ENCODE data around the gene RPL7L1.
A peak's percentile ranks its signal among the peaks of the same experiment; 100 is the strongest.
"Not testable (repeated sequence)": the region's sequence is repeated elsewhere in the genome, so short reads cannot be mapped to it uniquely, and the experiment has no call there.

Gene RPL7L1

GRCh38 chr6:42894041-42894828, 14.8 kb downstream of the RPL7L1 start:
- H3K27ac ChIP-seq (replicated peaks): peak overlapping the region; percentile 88
- H3K27me3 ChIP-seq (ENCODE audit: insufficient read depth, poor library complexity, severe bottlenecking); H3K4me3 ChIP-seq (replicated peaks; ENCODE audit: insufficient read depth, low read length): not testable (repeated sequence)
- TF ChIP-seq SPI1 (IDR thresholded peaks at IDR 0.05; ENCODE audit: borderline replicate concordance, low read depth) (peak; percentile 88), POLR2AphosphoS5 (IDR thresholded peaks at IDR 0.05; ENCODE audit: low read depth) (peak; percentile 26; the same call in 1 of the 2 replicates)
- DNase-seq (ENCODE audit: low read depth in 1 of 2, low spot score in 1 of 2): peak in 1 of 2 experiments; percentile 87

GRCh38 chr6:42896178-42896719, 16.8 kb downstream of the RPL7L1 start:
- TF ChIP-seq CTCF (IDR thresholded peaks at IDR 0.05; ENCODE audit: insufficient read depth, low read length) (no peak), GABPA (IDR thresholded peaks at IDR 0.05; ENCODE audit: low read depth) (no peak), POLR2AphosphoS5 (IDR thresholded peaks at IDR 0.05; ENCODE audit: low read depth) (no peak), SPI1 (IDR thresholded peaks at IDR 0.05; ENCODE audit: borderline replicate concordance, low read depth) (no peak)
- TF ChIP-seq, protein P1, sequence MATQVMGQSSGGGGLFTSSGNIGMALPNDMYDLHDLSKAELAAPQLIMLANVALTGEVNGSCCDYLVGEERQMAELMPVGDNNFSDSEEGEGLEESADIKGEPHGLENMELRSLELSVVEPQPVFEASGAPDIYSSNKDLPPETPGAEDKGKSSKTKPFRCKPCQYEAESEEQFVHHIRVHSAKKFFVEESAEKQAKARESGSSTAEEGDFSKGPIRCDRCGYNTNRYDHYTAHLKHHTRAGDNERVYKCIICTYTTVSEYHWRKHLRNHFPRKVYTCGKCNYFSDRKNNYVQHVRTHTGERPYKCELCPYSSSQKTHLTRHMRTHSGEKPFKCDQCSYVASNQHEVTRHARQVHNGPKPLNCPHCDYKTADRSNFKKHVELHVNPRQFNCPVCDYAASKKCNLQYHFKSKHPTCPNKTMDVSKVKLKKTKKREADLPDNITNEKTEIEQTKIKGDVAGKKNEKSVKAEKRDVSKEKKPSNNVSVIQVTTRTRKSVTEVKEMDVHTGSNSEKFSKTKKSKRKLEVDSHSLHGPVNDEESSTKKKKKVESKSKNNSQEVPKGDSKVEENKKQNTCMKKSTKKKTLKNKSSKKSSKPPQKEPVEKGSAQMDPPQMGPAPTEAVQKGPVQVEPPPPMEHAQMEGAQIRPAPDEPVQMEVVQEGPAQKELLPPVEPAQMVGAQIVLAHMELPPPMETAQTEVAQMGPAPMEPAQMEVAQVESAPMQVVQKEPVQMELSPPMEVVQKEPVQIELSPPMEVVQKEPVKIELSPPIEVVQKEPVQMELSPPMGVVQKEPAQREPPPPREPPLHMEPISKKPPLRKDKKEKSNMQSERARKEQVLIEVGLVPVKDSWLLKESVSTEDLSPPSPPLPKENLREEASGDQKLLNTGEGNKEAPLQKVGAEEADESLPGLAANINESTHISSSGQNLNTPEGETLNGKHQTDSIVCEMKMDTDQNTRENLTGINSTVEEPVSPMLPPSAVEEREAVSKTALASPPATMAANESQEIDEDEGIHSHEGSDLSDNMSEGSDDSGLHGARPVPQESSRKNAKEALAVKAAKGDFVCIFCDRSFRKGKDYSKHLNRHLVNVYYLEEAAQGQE (IDR thresholded peaks at IDR 0.05; ENCODE audit: insufficient replicate concordance, low read depth): no peak
- no peak for DNase-seq (ENCODE audit: low read depth in 1 of 2, low spot score in 1 of 2)
- Histone ChIP-seq H3K27me3 (ENCODE audit: insufficient read depth, poor library complexity, severe bottlenecking) (no peaks in the 10 kb centered on the region), H3K4me3 (replicated peaks; ENCODE audit: insufficient read depth, low read length) (no peak overlapping the region), H3K27ac (replicated peaks) (no peak overlapping the region)

GRCh38 chr6:42898891-42899361, 19.5 kb downstream of the RPL7L1 start:
- TF ChIP-seq GABPA (IDR thresholded peaks at IDR 0.05; ENCODE audit: low read depth): no peak
- TF ChIP-seq SPI1 (IDR thresholded peaks at IDR 0.05; ENCODE audit: borderline replicate concordance, low read depth): no peak
- peak; percentile 33 for TF ChIP-seq CTCF (IDR thresholded peaks at IDR 0.05; ENCODE audit: insufficient read depth, low read length)
- TF ChIP-seq, protein P1 (IDR thresholded peaks at IDR 0.05; ENCODE audit: insufficient replicate concordance, low read depth): no peak
- DNase-seq (ENCODE audit: low read depth in 1 of 2, low spot score in 1 of 2): peak in 1 of 2 experiments; percentile 75
- no peak overlapping the region for H3K27ac ChIP-seq (replicated peaks)
- H3K27me3 ChIP-seq (ENCODE audit: insufficient read depth, poor library complexity, severe bottlenecking): no peaks in the 10 kb centered on the region
- no peak overlapping the region for H3K4me3 ChIP-seq (replicated peaks; ENCODE audit: insufficient read depth, low read length)

GRCh38 chr6:42899871-42900270, 20.5 kb downstream of the RPL7L1 start:
- no peak for DNase-seq (ENCODE audit: low read depth in 1 of 2, low spot score in 1 of 2)
- Histone ChIP-seq H3K27ac (replicated peaks) (no peak overlapping the region), H3K4me3 (replicated peaks; ENCODE audit: insufficient read depth, low read length) (no peak overlapping the region), H3K27me3 (ENCODE audit: insufficient read depth, poor library complexity, severe bottlenecking) (no peaks in the 10 kb centered on the region)
- TF ChIP-seq GABPA (IDR thresholded peaks at IDR 0.05; ENCODE audit: low read depth) (no peak), CTCF (IDR thresholded peaks at IDR 0.05; ENCODE audit: insufficient read depth, low read length) (no peak), POLR2AphosphoS5 (IDR thresholded peaks at IDR 0.05; ENCODE audit: low read depth) (no peak), SPI1 (IDR thresholded peaks at IDR 0.05; ENCODE audit: borderline replicate concordance, low read depth) (no peak)
- TF ChIP-seq, protein P1 (IDR thresholded peaks at IDR 0.05; ENCODE audit: insufficient replicate concordance, low read depth): no peak
